SK-MEL-5 (cell line): Measurements from ENCODE around the gene RAB13. TPM values are rescaled to one million over a fixed set of nuclear protein-coding genes. Genes with fewer than 3 reads are reported as not detected.
"Not testable (repeated sequence)": the region's sequence is repeated elsewhere in the genome, so short reads cannot be mapped to it uniquely, and the experiment has no call there.

Experiments
- DNase-seq: peaks from one replicate; pipeline ENCODE4 v3.0.0-alpha.2; 2016; ENCODE audit warnings: low read depth, low spot score
- in situ Hi-C: cut with HindIII; loops from 2 replicates; pipeline ENCODE4 v1.10.0; 2016; ENCODE audit warnings: low sequenced_read_pairs, high pct_unique_total_duplicates, low pct_unique_long_range_greater_than_20kb
- total RNA-seq: library from RNA; depleted of rRNA; stranded (reverse); fragments of >200 nt; shearing (Covaris generic); gene quantifications from 2 replicates; pipeline ENCODE4 v1.2.3, GENCODE V29; 2014

The RAB13 gene
- total RNA-seq, 1 experiment from 2014 or later, result 55.6 TPM

DNA sequence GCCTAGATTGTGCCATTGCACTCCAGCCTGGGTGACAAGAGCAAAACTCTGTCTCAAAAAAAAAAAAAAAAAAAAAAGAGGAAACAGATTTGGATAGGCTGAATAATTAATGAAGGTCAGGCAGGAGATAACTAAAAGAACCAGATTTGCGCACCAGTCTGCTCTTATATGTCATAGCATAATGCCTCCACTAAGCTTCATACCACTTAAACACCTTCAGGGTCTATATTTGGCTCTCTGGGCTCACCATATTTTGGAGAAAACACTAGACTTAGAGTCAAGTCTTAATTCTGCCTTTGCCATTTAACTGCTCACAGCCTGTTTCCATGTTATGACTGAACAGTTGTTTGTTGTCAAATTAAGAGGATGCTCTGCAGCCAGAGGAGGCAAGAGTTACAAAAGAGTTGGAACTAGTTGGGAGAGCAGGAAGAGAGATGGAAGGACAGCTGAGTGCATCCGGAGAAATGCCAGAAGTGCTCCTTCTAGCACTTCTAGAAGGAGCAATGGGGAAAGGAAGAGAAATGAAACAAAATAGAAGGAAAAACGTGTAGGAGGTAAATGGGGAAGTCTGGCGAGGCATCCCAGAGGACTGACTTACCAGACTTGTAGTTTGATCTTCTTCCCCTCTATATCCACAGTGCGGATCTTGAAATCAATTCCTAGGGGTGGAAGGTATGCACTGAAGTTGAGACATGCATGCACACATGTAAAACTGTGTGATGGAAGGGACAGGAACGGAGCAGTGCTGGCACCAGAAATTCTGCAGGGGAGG, 1.8 kb downstream of the RAB13 start:
- no peak for DNase-seq
- in situ Hi-C loops, result loop anchor here (25.0 kb wide), 1 partner anchor 172 kb away; no protein-coding TSS in a partner anchor

DNA sequence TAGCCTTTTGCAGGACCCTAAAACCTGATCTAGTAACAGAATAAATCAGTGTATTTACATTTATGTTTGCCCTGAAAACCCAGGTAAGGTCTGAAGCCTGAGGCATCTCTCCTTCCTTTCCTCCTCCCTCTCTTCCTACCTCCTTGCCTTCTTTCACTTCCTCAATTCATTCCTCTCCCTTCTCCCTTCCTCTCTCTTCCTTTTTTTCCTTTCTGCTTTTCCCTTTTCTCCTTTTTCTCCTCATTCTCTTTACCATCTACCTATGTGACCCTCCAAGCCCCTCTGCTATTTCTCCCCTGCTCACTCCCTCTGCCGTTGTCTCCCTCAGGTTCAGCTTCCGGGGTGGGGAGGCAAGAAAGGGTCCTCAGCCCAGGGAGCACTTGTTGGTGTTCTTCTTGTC, 4.4 kb downstream of the RAB13 start:
- in situ Hi-C loops, result loop anchor here (25.0 kb wide), 1 partner anchor 169 kb away; no protein-coding TSS in a partner anchor
- not testable (repeated sequence) for DNase-seq

DNA sequence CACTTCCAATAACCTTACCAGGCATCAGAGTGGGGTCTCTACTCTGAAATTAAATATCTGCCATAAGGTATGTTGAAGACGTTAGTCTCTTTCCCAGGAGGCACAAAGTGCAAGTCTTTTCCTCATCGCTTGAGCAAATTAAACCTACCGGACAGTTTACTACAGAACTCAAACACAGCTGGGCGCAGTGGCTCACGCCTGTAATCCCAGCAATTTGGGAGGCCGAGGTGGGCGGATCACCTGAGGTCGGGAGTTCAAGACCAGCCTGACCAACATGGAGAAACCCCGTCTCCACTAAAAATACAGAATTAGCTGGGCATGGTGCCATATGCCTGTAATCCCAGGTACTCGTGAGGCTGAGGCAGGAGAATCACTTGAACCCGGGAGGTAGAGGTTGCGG, 7.0 kb downstream of the RAB13 start:
- in situ Hi-C loops, result loop anchor here (25.0 kb wide), 1 partner anchor 167 kb away; no protein-coding TSS in a partner anchor
- DNase-seq, result not testable (repeated sequence)

DNA sequence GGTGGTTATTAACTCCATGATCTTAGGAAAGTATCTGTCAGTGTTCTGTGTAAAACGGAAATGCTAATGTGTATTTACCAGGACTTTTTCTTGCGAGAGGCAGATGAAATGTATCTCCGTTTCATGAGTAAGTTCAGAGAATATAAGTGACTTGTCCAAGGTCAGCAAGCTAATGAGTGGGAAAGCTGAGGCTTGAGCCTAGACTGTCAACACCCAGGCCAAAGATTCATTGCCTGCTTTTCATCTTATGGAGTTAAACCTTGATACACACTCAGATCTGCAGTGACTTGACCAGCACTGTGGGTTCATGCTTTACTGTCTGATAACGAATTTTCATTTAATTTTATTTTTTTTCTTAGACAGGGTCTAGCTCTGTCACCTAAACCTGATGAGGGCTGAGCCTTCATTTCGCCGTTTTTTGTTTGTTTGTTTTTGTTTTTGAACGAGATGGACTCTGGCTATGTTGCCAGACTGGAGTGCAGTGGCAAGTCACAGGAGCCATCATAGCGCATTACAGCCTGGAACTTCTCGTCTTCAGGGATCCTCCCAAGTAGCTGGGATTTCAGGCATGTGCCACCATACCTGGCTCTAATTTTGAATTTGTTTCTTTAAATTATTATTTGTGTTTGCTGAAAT, 7.7 kb downstream of the RAB13 start:
- in situ Hi-C loops, result loop anchor here (25.0 kb wide), 1 partner anchor 166 kb away; no protein-coding TSS in a partner anchor
- no peak for DNase-seq

DNA sequence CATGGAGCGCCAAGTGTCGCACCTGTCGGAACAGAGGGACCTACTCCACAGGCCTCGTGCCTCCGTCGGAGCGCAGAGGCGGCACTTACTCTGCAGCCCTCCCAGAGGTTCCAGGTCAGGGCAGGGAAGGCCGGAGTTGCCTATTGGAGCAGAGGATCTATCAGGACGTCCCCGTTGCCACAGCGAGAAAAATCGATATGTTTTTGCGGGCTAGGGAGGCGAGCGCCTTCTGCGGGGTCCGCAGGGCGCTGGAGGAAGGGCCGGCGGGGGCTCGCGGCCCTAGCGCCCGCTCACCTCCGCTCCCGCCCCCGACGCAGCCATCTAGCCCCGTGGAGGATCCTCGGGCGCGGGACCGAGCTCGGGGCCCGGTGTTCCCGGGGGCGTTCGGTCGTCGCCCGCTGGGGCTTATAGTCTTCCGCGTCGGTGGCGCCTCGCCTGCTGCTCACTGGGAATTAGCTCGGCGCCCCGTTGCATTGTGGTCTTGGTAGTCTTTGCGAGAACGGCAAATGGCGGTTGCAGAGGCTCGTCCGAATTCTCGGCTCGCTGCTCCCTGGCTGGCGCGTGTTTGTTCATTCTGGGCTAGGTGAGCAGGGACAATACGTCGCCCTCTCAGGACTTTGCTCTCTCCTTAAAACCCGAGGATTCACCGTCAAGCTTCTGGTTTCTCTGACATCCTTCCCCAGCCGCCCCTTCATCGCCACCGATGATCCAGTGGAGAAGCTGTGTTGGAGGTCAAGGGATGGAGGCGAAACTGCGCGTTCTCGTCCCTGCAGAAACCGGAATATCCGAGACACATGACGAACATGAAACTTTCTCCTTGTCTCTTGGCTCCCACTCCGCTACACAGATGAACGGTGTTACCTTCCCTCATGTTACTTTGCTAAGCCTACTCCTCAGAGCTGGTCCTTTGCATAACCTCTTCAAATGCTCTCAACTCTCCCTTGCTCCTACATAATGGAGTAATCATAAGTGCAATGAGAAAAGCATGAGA, 8.6 kb downstream of the RAB13 start, which contains the start of gene JTB:
Gene JTB, minus strand, starts transcription at position 425 of the 991 bp plus-strand sequence. Its CDS starts 422 bp downstream, at position 3.
- in situ Hi-C loops, result loop anchor here (25.0 kb wide), 1 partner anchor 165 kb away; no protein-coding TSS in a partner anchor
- peak; percentile 92 for DNase-seq

DNA sequence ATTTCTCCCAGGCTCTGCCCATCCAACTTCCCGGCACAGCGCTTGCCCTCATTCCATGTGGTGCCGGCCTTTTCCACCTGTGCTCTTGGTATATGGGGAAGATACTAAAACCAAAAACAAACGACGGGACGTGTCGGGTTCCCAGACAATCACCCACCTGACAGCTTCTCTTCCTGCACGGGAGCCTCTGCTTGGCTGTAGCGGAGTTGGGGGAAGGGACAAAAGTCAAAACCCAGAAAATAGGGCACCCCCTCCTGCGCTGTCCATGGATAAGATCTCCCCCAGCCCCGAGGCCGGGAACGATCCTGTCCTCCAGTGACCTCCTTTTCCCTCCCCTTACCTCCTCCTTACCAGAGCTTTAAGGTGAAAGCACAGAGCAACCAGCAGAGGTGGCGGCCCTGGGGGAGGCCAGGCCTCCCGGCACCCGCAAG, 9.3 kb downstream of the RAB13 start:
- in situ Hi-C loops, result loop anchor here (25.0 kb wide), 1 partner anchor 165 kb away; no protein-coding TSS in a partner anchor

DNA sequence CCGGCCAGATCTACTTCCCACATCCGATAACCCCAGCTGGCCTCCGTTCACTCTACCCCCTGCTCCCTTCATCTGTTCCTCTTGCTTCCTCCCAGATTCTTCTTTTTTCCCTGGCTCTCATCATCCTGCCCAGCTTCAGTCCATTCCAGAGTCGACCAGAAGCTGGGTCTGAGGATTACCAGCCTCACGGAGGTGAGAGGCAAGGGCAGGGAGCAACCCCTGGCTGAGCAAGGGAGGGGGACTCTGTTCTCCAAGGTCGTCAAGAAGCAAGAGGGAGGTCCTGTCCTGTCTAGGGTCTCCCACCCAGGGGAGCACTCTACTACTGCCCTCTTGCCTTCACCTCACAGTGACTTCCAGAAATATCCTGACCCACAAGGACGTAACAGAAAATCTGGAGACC, 12.6 kb downstream of the RAB13 start:
- in situ Hi-C loops, result no loop called here
- no peak for DNase-seq

More for the DNA sequence above, 9.3 kb downstream of the RAB13 start:
- no peak for DNase-seq

DNA sequence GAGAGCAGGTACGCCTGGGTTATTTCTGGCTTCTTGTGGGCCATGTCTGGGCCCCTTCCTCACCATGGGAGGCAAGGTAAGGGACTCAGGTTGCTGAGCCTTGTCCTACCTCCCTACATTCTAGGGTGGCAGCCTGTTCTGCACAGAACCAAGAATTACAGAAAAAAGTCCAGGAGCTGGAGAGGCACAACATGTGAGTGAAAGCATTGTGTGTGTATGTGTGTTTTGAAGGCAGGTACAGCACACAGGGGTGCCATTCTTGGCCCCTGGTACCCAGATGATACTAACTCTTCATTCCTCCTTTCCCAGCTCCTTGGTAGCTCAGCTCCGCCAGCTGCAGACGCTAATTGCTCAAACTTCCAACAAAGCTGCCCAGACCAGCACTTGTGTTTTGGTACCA, 13.1 kb downstream of the RAB13 start:
- in situ Hi-C loops, result no loop called here
- DNase-seq, result no peak

DNA sequence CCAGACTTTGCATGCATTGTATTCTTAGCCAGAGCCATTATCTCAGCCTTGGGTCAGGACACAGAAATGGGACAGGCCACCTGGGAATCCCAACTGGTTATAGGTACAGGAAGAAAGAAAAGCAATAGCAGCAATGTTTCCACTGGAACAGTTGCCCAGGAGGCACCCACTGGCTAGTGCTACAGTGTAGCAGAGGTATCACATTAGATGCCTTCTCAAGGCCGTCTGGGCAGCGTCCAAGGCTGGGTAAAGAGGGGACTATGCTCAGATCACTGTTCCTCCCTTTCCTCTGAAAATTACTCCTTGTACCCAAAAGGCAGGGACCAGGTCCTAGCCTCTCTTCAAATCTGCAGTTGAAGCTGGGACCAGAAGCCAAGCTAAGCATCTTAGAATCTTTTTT, 15.8 kb downstream of the RAB13 start:
- DNase-seq, result no peak
- in situ Hi-C loops, result no loop called here

DNA sequence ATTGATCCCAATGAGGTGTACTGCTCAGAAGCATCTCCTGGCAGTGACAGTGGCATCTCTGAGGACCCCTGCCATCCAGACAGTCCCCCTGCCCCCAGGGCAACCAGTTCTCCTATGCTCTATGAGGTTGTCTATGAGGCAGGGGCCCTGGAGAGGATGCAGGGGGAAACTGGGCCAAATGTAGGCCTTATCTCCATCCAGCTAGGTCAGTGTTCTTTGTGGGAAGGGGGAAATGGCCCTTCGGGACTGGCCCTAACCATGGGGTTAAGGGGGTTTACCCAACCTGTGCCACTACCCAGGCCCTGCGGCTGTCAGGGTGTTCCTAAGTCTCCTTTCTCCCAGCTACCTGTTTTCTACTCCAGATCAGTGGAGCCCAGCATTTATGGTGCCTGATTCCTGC, 17.2 kb downstream of the RAB13 start:
- DNase-seq, result no peak
- in situ Hi-C loops, result no loop called here

DNA sequence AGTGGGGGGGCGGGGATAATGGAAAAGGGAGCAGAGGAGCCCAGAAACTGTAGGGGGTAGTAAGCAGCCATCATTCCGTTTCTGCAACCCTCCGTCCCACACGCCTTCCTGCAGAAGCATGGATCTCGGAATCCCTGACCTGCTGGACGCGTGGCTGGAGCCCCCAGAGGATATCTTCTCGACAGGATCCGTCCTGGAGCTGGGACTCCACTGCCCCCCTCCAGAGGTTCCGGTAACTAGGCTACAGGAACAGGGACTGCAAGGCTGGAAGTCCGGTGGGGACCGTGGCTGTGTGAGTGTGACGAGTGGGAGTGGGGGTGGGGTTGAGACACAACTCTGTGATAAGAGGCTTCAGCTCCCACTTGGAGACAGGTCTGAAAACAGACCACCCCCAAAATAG, 17.7 kb downstream of the RAB13 start:
- in situ Hi-C loops, result no loop called here
- DNase-seq, result no peak

DNA sequence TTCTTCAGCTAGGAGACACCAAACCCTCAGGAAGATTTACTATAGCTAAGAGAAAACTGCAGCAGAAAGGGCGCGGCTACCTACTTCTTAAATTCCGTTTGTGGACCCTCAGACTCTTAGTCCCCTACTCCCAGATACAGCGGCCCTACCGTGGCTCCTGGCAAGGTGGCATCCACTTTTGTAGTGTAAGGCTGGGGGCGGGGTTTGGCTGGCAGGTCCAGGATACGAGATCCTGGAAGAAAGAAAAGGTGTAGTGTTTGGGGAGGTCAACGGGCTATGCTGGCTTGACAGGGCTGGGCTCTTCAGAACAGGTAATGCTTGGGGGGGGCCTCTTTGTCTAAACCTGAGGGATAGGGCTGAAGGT, 18.2 kb downstream of the RAB13 start:
- DNase-seq, result no peak
- in situ Hi-C loops, result no loop called here

DNA sequence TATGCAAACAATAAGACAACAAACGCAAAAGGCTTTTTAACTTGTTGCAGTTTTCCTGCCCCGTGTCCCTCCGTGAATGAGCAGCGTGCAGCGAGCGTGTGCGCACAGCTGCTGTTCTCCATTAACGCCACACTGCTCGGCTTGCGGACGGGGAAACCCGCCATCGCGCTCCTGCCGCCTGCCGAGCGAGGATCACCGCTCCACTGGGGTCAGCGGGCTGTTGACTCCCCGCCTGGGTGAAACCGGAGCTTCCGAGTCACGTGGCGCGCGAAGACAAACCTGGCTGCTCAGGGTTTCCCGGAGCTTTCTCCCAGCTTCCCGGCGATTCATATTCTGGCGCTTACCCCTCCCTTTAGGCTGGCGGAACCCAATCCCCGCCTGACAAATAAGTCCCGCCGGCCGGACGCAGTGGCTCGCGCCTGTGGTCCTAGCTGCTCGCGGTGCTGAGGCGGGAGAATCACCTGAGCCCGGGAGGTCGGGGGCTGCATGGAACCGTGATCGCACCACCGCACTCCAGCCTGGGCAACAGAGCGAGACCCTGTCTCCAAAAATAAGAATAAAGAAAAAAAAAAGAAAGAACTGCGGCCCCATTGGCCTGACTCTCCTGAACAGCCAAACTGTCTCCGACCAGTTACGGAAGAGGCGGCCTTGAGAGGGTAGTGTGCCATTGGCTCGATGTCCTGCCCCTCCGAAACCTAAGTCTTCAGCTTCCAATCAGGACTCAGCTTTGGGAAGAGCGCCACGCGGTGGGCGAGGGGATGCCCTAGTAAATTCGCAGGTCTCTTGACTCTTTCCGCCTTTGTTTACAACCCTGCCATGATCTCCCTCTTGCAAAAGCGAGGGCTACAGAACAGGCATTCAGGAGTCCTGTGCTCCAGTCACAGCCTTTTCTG, 18.8 kb downstream of the RAB13 start, which contains the start of gene CREB3L4:
Gene CREB3L4, plus strand, starts transcription at position 796 of the 893 bp plus-strand sequence. CDS start 624 bp downstream, outside the sequence.
- in situ Hi-C loops, result no loop called here
- peak; percentile 99 for DNase-seq

DNA sequence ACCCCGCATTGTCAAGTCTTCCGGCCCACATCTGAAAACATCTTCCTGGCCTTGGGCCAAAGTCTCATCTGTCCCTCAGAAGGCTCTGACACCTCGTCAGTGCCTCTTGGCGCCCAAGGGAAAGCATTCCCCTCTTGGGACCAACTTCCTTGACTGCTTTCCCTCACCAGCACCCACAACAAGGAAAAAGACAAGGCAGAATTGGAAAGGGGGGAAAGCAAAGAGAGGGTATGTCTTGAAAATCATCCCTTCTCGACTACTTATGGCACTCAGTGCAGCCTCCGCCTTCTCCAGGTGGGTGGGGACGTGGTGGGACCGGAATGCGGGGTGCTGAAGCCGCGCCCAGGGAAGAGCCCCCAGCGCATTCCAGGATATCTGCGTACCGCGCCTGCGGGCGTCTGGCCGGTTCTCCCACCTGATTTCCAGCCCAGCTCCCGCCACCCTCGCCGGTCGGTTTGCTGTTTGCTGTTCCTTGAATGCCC, 22.2 kb downstream of the RAB13 start:
- no peak for DNase-seq
- in situ Hi-C loops, result no loop called here

DNA sequence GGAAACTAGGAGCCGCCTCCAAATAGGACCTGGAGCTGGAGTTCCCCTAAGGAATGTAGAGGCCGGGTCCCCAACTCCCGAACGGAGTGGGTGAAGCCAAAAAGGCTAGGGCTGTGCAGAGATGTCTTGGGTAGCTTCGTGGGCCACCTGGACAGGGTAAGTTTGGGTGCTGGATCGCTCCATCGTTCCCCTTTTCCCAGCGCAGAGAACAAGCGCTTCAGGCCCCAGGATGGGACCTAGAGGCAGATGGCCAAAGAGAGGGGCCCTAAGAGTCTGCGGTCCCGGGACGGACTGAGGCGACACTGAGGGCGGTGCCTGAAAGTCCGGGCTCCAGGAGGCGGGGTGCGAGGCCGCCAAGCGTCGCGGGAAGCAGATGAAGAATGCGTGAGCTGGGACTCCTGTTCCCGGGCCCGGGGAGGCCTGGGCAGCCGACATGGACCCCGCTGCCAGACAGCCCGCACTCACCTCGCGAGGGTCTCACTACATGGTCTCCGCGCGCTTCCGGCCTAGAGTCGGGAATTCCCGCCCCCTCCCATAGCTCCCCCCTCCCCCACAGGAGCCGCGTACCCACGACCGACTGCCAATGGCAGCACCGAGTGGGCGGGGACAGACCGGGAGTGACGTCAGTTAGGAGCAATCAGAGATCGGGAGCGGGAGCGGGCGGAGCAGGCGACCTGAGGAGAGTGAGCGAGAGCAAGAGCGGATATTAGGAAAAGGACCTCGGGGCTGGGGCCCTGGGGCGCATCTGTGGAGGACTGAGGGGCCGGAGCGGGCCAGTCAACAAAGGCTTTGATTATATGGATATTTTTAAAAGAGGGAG, 22.9 kb downstream of the RAB13 start, which contains the start of gene SLC39A1:
Gene SLC39A1, minus strand, starts transcription at position 508 of the 820 bp plus-strand sequence. CDS start 822 bp downstream, outside the sequence.
- in situ Hi-C loops, result no loop called here
- peak; percentile 99 for DNase-seq
